ENCODE results near the gene PLB1.
A peak's percentile ranks its signal among the peaks of the same experiment; 100 is the strongest.
"Not testable (repeated sequence)": the region's sequence is repeated elsewhere in the genome, so short reads cannot be mapped to it uniquely, and the experiment has no call there.

Gene PLB1

DNA sequence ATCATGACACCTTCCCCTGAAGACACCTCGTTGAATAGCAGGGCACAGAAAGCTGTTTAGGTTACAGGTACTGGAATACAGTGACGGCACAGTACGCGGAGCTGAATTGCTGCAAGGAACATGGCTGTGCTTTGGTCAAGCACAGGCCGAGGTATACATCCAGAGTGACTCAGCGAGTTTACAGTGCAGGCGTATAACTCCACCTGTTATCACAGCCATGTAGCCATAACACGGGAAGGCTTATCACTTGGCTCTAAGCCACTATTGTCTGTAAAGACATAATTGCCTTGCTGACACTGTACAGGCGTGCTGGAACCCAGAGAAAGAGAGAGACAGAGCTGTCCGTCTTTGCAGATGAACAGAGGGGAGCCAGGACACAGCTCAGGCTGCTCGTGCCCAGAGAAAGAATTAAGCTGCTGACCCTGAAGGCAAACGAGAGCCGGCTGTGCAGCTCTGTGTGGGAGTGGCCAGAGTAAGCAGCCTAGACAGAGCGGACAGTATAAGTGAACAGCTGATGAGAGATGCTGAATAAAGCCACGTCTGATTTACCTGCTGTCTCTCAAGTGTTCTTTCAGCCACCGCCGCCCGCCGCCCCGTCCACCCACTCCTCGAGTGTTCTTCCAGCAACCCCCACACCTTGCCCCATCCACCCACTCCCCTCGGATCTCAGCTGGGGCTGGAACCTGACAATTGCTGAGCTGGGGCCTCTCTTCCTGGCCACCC is 168.4 kb downstream of the PLB1 start:
- H3K36me3 ChIP-seq (ENCODE audit: insufficient read depth, low read length) = no peaks in the 10 kb centered on the region
- H3F3A ChIP-seq (ENCODE audit: low read depth) = no peaks in the 10 kb centered on the region
- no peak overlapping the region for H3K4me3 ChIP-seq (ENCODE audit: low read length, poor library complexity, severe bottlenecking)
- no peaks in the 10 kb centered on the region for H3K9me3 ChIP-seq (ENCODE audit: insufficient read depth, low read depth, low read length)
- H2AFZ ChIP-seq (ENCODE audit: low read length) = no peak overlapping the region
- no peaks in the 10 kb centered on the region for H4K20me1 ChIP-seq (ENCODE audit: insufficient read depth, low read length, poor library complexity, severe bottlenecking)
- H3K9ac ChIP-seq (ENCODE audit: low read depth, low read length, poor library complexity, severe bottlenecking) = no peak overlapping the region
- no peaks in the 10 kb centered on the region for H3K27me3 ChIP-seq (ENCODE audit: insufficient read depth, low read length, poor library complexity, severe bottlenecking)
- no peak overlapping the region for H3K4me2 ChIP-seq (ENCODE audit: low read depth, low read length, poor library complexity, severe bottlenecking)
- no peak for TF ChIP-seq EZH2phosphoT487 (IDR thresholded peaks at IDR 0.05; ENCODE audit: borderline replicate concordance)
- H3K4me1 ChIP-seq (ENCODE audit: insufficient read depth, low read length, poor library complexity, severe bottlenecking) = no peaks in the 10 kb centered on the region
- no peaks in the 10 kb centered on the region for H3K9me2 ChIP-seq (replicated peaks; ENCODE audit: low read depth, low read length)
- no peaks in the 10 kb centered on the region for H3K79me2 ChIP-seq (ENCODE audit: insufficient read depth, low read length)

DNA sequence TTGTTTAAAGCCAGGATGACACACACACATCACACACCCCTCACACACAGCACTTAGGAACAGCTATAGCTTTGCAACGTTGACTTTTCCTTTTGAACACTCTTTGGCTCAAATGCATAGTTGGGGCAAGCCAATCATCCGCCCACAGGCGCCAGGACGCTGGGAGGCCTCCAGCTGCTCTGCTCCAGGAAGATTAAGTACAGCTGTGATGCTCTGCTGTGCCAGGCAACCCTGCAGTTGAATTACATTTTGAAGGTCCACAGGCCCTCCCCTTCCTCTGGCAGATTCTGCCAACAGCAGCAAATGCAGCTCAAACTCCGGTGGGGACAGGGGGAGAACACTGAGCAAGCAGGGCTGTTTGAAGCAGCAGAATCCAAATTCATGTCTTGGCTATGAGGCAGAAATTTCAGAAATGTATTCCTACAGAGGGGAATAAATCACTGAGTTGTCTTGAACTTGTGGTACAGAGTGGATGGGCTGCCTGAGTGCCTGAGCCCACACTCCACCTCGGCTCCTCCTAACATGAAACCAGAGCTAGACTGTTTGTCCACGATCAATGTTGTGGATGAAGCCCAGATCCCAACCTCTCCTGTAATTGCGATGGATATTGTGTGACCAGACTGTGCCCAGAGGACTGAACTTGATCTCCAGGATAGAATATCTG is 169.3 kb downstream of the PLB1 start:
- TF ChIP-seq, protein P1, sequence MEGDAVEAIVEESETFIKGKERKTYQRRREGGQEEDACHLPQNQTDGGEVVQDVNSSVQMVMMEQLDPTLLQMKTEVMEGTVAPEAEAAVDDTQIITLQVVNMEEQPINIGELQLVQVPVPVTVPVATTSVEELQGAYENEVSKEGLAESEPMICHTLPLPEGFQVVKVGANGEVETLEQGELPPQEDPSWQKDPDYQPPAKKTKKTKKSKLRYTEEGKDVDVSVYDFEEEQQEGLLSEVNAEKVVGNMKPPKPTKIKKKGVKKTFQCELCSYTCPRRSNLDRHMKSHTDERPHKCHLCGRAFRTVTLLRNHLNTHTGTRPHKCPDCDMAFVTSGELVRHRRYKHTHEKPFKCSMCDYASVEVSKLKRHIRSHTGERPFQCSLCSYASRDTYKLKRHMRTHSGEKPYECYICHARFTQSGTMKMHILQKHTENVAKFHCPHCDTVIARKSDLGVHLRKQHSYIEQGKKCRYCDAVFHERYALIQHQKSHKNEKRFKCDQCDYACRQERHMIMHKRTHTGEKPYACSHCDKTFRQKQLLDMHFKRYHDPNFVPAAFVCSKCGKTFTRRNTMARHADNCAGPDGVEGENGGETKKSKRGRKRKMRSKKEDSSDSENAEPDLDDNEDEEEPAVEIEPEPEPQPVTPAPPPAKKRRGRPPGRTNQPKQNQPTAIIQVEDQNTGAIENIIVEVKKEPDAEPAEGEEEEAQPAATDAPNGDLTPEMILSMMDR (conservative IDR thresholded peaks at IDR 0.05; ENCODE audit: low read length) = no peak
- TF ChIP-seq EZH2phosphoT487 (IDR thresholded peaks at IDR 0.05; ENCODE audit: borderline replicate concordance) = no peak
- no peaks in the 10 kb centered on the region for H3F3A ChIP-seq (ENCODE audit: low read depth)
- no peaks in the 10 kb centered on the region for H3K36me3 ChIP-seq (ENCODE audit: insufficient read depth, low read length)
- no peaks in the 10 kb centered on the region for H4K20me1 ChIP-seq (ENCODE audit: insufficient read depth, low read length, poor library complexity, severe bottlenecking)
- no peaks in the 10 kb centered on the region for H3K27me3 ChIP-seq (ENCODE audit: insufficient read depth, low read length, poor library complexity, severe bottlenecking)
- H3K9ac ChIP-seq (ENCODE audit: low read depth, low read length, poor library complexity, severe bottlenecking) = no peak overlapping the region
- H2AFZ ChIP-seq (ENCODE audit: low read length) = peak overlapping the region; percentile 54; the same call in 1 of the 2 replicates
- no peaks in the 10 kb centered on the region for H3K79me2 ChIP-seq (ENCODE audit: insufficient read depth, low read length)
- H3K9me2 ChIP-seq (replicated peaks; ENCODE audit: low read depth, low read length) = no peaks in the 10 kb centered on the region
- no peak overlapping the region for H3K4me2 ChIP-seq (ENCODE audit: low read depth, low read length, poor library complexity, severe bottlenecking)
- H3K4me3 ChIP-seq (ENCODE audit: low read length, poor library complexity, severe bottlenecking) = no peak overlapping the region
- H3K4me1 ChIP-seq (ENCODE audit: insufficient read depth, low read length, poor library complexity, severe bottlenecking) = no peaks in the 10 kb centered on the region
- no peaks in the 10 kb centered on the region for H3K9me3 ChIP-seq (ENCODE audit: insufficient read depth, low read depth, low read length)

DNA sequence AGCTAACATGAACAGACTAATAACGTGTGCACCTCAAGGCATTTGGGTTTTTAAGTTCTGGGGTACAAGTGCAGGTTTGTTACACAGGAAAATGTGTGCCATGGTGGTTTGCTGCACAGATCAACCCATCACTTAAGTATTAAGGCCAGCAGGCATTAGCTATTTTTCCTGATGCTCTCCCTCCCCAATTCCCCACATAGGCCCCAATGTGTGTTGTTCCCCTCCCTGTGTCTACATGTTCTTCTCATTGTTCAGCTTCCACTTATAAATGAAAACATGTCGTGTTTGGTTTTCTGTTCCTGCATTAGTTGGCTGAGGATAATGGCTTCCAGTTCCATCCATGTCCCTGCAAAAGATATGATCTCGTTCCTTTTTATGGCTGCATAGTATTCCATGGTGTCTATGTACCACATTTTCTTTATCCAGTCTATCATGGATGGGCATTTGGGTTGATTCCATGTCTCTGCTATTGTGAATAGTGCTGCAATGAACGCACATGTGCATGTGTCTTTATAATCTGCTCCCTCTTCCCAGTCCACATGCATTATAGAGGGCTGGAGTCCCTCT is 170.0 kb downstream of the PLB1 start:
- H3K4me2 ChIP-seq (ENCODE audit: low read depth, low read length, poor library complexity, severe bottlenecking); H2AFZ ChIP-seq (ENCODE audit: low read length); H3K79me2 ChIP-seq (ENCODE audit: insufficient read depth, low read length); H3K9me3 ChIP-seq (ENCODE audit: insufficient read depth, low read depth, low read length); H3K27me3 ChIP-seq (ENCODE audit: insufficient read depth, low read length, poor library complexity, severe bottlenecking); H3K4me3 ChIP-seq (ENCODE audit: low read length, poor library complexity, severe bottlenecking); H4K20me1 ChIP-seq (ENCODE audit: insufficient read depth, low read length, poor library complexity, severe bottlenecking); H3F3A ChIP-seq (ENCODE audit: low read depth); H3K36me3 ChIP-seq (ENCODE audit: insufficient read depth, low read length); H3K9me2 ChIP-seq (replicated peaks; ENCODE audit: low read depth, low read length); H3K4me1 ChIP-seq (ENCODE audit: insufficient read depth, low read length, poor library complexity, severe bottlenecking); H3K9ac ChIP-seq (ENCODE audit: low read depth, low read length, poor library complexity, severe bottlenecking): not testable (repeated sequence)

DNA sequence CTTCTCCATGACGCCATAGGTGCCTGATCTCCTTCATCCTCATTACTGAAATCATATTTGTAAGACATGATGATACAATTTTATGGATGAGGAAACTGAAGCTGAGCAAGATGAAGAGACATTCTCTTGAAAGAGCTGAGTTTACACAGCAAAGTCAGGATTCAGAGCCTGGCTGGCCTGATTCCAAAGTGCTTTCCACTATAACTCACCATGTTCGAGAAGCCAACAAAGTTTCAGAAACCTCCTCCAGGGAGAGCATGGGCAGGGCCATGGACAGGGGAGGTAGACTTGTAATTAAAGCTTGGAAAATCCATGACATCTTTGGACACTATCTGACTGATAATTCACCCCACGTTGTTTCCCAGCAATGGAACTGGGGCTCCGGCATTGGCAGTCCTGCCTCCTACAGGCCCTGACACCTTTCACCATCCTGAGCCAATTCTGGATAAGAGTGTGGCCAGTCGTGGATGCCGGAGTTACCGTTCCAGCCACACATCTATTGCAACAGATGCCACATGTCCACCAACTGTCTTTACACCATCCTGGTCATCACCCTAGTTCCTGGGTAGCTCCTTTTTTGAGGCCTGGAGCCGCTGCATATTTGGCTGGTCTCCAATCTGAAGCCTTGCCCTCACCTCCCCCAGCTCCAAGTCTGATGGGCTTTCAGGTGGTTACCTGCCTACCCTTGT is 170.8 kb downstream of the PLB1 start:
- Histone ChIP-seq H3K9me3 (ENCODE audit: insufficient read depth, low read depth, low read length) (no peaks in the 10 kb centered on the region), H3K36me3 (ENCODE audit: insufficient read depth, low read length) (no peaks in the 10 kb centered on the region), H3K9me2 (replicated peaks; ENCODE audit: low read depth, low read length) (no peaks in the 10 kb centered on the region), H3K4me1 (ENCODE audit: insufficient read depth, low read length, poor library complexity, severe bottlenecking) (no peaks in the 10 kb centered on the region), H3F3A (ENCODE audit: low read depth) (no peaks in the 10 kb centered on the region), H3K27me3 (ENCODE audit: insufficient read depth, low read length, poor library complexity, severe bottlenecking) (no peaks in the 10 kb centered on the region), H3K4me3 (ENCODE audit: low read length, poor library complexity, severe bottlenecking) (no peak overlapping the region), H3K4me2 (ENCODE audit: low read depth, low read length, poor library complexity, severe bottlenecking) (no peak overlapping the region), H3K9ac (ENCODE audit: low read depth, low read length, poor library complexity, severe bottlenecking) (no peak overlapping the region), H3K79me2 (ENCODE audit: insufficient read depth, low read length) (no peaks in the 10 kb centered on the region), H4K20me1 (ENCODE audit: insufficient read depth, low read length, poor library complexity, severe bottlenecking) (no peaks in the 10 kb centered on the region), H2AFZ (ENCODE audit: low read length) (no peak overlapping the region)
- no peak for TF ChIP-seq EZH2phosphoT487 (IDR thresholded peaks at IDR 0.05; ENCODE audit: borderline replicate concordance)
- TF ChIP-seq, protein P1 (conservative IDR thresholded peaks at IDR 0.05; ENCODE audit: low read length) = no peak
